HG03520 (cell line): Measurements from ENCODE around the gene DNM1.
"Not testable (repeated sequence)": the region's sequence is repeated elsewhere in the genome, so short reads cannot be mapped to it uniquely, and the experiment has no call there.

Experiments
- ATAC-seq: cut with Tn5 transposase; IDR thresholded peaks from one replicate; pipeline ENCODE4 v1.9.1; 2021; ENCODE audit warnings: mild to moderate bottlenecking, moderate library complexity; ENCODE audit not compliant: unreplicated experiment

DNM1 gene

GRCh38 chr9:128271512-128271911, 68.3 kb downstream of the DNM1 start:
- no peak for ATAC-seq

- no peak for ATAC-seq
Observed at GRCh38 chr9:128274245-128274644, 71.1 kb downstream of the DNM1 start.

- ATAC-seq = peak; percentile 47
Observed at GRCh38 chr9:128275198-128276007, 72.2 kb downstream of the DNM1 start, which contains the start of gene GOLGA2. GOLGA2 (minus strand) TSS chr9:128276007; CDS start chr9:128275976, 31 bp downstream.

- peak; percentile 95 for ATAC-seq
Observed at GRCh38 chr9:128276008-128276573, 72.9 kb downstream of the DNM1 start, which contains the start of gene SWI5. SWI5 (plus strand) TSS chr9:128276276.

DNA sequence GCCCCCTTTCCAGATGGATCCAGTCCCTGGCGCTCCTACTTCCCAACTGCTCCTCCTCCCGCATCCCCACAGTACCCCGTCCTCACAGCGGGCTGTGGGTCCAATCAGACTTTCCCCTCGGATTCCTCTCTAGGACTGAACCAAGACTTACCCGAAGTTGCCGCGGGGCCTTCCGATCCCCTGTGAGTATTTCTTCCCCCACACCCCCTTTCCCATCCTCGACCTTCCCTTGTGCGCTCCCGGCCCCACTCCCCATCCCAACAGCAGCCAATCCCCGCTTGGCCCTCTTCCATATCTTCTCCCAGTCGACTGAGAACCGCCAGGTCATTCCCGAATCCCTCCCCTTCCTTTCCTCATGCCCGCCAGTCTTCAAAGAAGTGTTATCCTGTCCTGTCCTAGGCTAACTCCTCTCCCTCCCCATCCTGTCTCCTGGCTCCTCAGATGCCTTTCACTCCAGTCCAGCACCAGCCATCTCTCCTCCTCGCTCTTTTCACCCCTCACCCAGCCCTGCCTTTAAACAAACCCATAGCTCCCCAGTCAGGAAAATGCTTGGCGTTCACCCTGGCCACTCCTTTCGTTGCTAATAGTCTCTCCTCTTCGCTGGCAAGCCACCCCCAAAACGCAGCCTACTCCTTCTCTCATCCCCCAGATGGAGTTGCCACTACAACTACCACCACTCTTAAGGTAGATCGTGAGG, 73.5 kb downstream of the DNM1 start:
- no peak for ATAC-seq

DNA sequence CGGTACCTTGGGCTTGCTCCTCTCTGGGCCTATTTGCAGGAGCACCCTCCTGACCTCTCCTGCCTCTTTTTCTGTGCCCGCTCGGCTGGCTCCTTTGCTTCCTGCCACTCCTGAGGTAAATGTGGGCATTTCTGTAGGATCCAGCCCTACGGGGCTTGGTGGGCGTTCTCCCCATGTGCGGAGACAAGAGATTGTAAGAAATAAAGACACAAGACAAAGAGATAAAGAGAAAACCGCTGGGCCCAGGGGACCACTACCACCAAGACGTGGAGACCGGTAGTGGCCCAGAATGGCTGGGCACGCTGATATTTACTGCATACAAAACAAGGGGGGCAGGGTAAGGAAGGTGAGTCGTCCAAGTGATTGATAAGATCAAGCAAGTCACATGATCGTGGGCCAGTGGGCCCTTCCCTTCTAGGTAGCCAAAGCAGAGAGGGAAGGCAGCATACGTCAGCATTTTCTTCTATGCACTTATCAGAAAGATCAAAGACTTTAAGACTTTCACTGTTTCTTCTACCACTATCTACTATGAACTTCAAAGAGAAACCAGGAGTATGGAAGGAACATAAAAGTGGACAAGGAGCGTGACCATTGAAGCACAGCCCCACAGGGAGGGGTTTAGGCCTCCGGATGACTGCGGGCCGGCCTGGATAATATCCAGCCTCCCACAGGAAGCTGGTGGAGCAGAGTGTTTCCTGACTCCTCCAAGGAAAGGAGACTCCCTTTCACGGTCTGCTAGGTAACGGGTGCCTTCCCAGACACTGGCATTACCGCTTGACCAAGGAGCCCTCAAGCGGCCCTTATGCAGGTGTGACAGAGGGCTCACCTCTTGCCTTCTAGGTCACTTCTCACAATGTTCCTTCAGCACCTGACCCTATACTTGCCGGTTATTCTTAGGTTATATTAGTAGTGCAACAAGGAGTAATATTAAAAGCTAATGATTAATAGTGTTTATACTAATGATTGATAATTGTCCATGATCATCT, 76.2 kb downstream of the DNM1 start:
- ATAC-seq = not testable (repeated sequence)

DNA sequence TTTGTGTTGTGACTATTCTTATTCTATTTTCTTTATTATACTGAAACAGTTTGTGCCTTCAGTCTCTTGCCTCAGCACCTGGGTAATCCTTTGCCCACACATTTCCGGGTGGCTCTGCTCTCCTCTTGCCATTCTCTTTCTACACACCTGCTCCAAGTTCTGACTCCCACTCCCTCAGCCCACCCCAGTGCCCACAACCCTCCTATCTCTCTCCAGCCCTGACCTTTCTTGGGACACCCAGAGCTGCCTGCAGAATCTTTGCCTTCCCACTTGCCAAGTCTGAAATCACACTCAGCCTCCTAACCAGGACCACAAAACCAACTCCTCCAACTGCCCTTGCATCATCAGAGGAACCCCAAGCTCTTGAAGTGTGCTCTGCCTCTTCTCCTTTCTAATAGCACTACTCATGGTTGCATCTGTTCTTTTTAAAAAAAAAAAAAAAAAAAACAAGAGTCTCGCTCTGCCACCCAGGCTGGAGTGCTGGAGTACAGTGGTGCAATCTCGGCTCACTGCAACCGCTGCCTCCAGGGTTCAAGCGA, 77.0 kb downstream of the DNM1 start:
- ATAC-seq = no peak

- no peak for ATAC-seq
Observed at GRCh38 chr9:128282500-128282899, 79.3 kb downstream of the DNM1 start.

DNA sequence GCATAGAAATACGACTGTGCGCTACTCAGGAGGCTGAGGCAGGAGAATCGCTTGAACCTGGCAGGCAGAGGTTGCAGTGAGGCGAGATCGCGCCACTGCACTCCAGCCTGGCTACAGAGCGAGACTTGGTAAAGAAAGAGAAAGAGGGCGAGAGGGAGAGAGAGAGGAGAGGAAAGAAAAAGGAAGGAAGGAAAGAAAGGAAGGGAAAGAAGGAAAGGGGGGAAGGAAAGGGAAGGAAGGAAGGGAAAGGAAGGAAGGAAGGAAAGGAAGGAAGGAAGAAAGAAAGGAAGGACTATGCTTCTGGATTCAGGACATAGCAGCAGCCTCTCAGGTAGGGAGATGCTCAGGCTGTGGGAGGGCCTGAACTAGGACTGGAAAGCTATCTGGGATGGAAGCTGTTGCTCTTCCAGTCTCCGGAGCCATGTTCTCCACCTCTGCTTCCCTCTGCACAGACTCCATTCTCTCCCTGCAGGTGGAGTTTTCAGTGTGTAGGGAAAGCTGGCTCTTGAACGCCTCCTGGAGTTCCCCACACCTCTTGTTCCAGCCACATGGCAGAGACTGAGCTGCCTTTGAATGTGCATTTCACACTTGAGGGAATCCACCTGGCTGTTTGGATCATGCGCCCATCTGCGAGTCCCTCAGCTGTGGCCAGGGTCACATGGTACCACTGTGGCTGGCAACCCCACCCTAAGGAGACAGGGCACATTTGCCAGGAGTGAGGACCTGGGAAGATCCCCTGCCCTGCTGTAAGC, 82.0 kb downstream of the DNM1 start:
- ATAC-seq = no peak

DNA sequence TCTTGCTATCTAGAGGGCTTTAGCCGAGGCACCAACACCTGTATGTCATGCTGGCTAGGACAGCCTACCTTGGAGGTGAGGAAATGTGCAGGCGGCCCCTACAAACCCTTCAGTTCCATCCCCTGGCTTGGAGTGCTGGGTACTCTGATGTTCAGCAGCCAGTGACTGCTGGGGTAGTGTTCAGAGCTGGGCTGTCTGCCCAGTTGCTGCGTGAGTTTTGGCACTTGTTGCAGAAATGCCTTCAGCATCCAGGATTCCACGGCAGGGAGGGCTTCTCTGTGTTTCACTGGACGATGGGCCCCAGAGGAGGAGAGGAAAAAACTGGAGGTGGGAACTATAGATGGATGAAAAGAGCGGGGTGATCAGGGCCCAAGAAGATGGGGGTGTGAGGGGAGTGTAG, 83.3 kb downstream of the DNM1 start:
- ATAC-seq = no peak

- ATAC-seq = no peak
Observed at GRCh38 chr9:128288273-128289004, 85.3 kb downstream of the DNM1 start.

GRCh38 chr9:128292009-128292408, 88.8 kb downstream of the DNM1 start:
- ATAC-seq = no peak

- no peak for ATAC-seq
Observed at GRCh38 chr9:128293091-128293490, 89.9 kb downstream of the DNM1 start.

- ATAC-seq = no peak
Observed at GRCh38 chr9:128294142-128294541, 91.0 kb downstream of the DNM1 start.

DNA sequence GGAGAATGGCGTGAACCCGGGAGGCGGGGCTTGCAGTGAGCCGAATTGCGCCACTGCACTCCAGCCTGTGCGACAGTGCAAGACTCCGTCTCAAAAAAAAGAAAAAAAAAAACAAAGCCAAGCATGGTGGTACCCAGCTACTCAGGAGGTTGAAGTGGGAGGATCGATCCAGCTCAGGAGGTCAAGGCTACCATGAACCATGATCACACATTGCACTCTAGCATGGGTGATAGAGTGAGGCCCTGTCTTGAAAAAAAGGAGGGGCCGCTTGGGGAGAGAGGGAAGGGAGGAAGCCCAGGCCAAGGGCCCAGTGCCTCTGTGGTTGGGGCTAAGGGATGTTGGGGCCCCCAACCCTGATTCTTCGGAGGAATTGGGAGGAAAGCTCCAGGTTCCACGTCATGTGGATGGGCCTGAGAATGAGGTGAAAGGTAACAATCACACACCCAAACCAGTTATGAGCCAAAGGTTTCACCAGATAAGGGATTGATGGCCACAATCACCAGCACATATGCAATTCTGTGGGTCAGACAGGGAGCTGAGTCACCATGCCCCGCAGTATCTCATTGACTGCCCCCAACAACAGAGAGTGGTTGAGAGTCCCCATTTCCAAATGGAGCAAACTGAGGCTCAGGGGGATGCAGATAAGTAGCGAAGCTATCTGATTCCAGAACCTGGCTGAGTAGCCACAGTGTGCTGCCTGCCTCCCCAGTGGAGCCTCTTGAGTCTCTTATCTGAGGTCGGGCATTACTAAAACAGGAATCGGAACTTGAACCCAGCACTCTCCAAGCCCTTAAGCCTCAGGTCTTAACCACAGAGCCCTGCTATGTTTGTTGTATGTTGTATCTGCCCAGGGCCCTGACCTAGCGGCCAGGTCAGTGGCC, 93.4 kb downstream of the DNM1 start:
- no peak for ATAC-seq

DNA sequence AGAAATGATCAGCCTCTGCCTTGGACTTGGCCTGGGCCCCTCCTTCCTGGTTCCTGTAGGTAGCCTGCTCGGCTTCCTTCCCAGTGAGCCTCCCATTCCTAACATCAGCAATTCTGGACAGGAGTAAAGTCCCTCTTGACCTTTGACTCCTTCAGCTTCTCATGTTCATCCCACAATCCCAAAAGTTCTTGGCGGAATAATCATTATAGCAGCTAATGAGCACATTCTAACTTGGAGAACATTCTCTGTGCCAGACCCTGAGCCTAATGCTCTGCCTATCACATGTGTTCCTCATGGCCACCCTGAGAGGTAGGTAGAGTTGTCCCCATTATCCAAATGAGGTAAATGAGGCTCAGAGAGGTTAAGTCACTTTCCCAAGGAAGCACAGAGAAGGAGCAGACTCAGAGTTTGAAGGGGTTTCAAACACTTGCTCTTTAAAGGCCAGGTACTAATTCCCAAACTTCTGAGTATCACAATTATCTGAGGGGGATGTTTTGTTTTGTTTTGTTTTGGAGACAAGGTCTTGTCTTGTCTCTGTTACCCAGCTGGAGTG, 94.1 kb downstream of the DNM1 start:
- ATAC-seq = no peak
